ENCODE measurements around the gene ZNF239. TPM values are rescaled to one million over a fixed set of nuclear protein-coding genes. Genes with fewer than 3 reads are reported as not detected.

Gene ZNF239
- total RNA-seq, 1 donor from 2014 or later, result 9.4 TPM

Other genes starting within 250 kb of the ZNF239 start
- not detected for gene FXYD4, start 203.0 kb downstream of the ZNF239 start, total RNA-seq
- 87.2 TPM for gene HNRNPF, start 165.4 kb downstream of the ZNF239 start, total RNA-seq
- gene ZNF487, start 137.5 kb downstream of the ZNF239 start, total RNA-seq, result 8.4 TPM
- gene ZNF485, start 31.8 kb upstream of the ZNF239 start, total RNA-seq, result 3.7 TPM
- 50.1 TPM for gene ZNF32, start 74.3 kb upstream of the ZNF239 start, total RNA-seq

All from skeletal muscle tissue (tissue), 1 donor.